ENCODE measurements around the gene LDLRAD4. TPM values are rescaled to one million over a fixed set of nuclear protein-coding genes. Genes with fewer than 3 reads are reported as not detected.

The LDLRAD4 gene
- total and polyA plus RNA-seq, 2 donors (not counting 1 experiment from before 2014, with no cell fraction given), result 13.9 to 35.7 TPM

DNA sequence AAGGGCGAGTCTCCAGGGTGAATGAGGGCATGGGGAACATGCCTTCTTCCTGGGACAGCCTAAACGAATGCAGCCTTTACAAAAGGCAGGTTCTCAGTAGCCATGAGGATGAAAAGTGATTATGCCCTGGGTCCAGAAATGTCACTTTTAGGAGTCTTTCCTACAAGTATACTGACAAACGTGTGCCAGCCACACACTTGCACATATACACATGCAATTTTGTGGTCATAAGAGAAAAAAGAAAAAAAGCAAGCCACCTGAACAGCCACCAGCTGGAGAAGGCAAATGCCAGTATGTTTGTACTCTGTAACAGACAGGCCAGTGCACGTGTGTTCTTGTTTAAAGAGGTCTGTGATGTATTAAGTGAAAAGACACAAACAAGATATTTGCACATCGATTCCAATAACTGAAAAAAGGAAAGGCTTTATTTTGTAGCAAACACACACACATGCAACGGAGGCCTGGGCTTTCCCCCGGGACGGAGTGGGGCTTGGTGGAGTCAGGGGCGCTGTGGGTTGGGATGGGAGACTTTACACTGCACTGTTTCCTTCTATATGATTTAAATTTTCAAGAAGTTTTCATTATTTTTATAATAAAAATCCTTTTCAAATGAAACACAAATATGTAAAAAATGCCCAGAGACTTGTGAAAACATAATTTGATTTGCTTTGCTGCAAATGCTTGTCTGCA, 399.4 kb downstream of the LDLRAD4 start:
- ChIA-PET CTCF (interaction anchor here (6.7 to 10.7 kb wide), 2 partner anchors 12 to 57 kb away, joined by 42 to 195 read pairs; no protein-coding TSS in a partner anchor), POLR2A (interaction anchor here (1.4 kb wide), 1 partner anchor 60 kb away, joined by 3 read pairs; no protein-coding TSS in a partner anchor)
- Histone ChIP-seq H4K20me1 (ENCODE audit: control insufficient read depth, insufficient read depth, low read length, poor library complexity, severe bottlenecking) (no peaks in the 10 kb centered on the region), H3K27ac (ENCODE audit: low read length in 2 of 2) (no peak overlapping the region), H3K79me2 (ENCODE audit: control insufficient read depth, insufficient read depth, low read length) (peaks cover 73% of the 10 kb centered on the region), H2AFZ (ENCODE audit: insufficient read depth, low read depth, low read length, poor library complexity, severe bottlenecking) (no peak overlapping the region), H3K4me3 (ENCODE audit: control extremely low read depth in 1 of 5, extremely low read depth in 1 of 5, insufficient read depth in 1 of 5, low read depth in 2 of 5, low read length in 4 of 5) (no peak overlapping the region), H3K9me3 (ENCODE audit: control extremely low read depth in 1 of 3, control insufficient read depth in 2 of 3, insufficient read depth in 1 of 3, low read length in 2 of 3) (no peaks in the 10 kb centered on the region), H3K4me2 (replicated peaks; ENCODE audit: low read depth, low read length, poor library complexity, severe bottlenecking) (no peak overlapping the region), H3K36me3 (replicated peaks in 1 of 2; ENCODE audit: control extremely low read depth in 1 of 2, control insufficient read depth in 1 of 2, extremely low read depth in 1 of 2, insufficient read depth in 2 of 2, low read length in 1 of 2) (peaks cover 0 to 3% of the 10 kb centered on the region in 2 experiments), H3K9ac (ENCODE audit: low read length) (no peak overlapping the region), H3K27me3 (replicated peaks in 1 of 4; ENCODE audit: control extremely low read depth in 1 of 4, control insufficient read depth in 3 of 4, insufficient read depth in 4 of 4, low read length in 3 of 4) (no peaks in the 10 kb centered on the region), H3K4me1 (ENCODE audit: control insufficient read depth in 2 of 2, insufficient read depth in 2 of 2, low read length in 2 of 2) (peaks cover 36 to 60% of the 10 kb centered on the region in 2 donors)
- WGBS (ENCODE audit: insufficient coverage), result 50% methylated on average over 1 of the region's 9 CpGs
- intact Hi-C loops (cut with micrococcal nuclease), result loop anchor here (10.0 kb wide), 1 partner anchor 733 kb away; the partner anchor contains the start of gene PTPN2
- peak overlapping the region; percentile 2 for H3K4me3 Mint-ChIP-seq
- TF ChIP-seq EZH2 (IDR thresholded peaks at IDR 0.05; ENCODE audit: borderline replicate concordance, insufficient read depth, low read depth, low read length, poor library complexity, severe bottlenecking), result no peak
- TF ChIP-seq, protein P1, sequence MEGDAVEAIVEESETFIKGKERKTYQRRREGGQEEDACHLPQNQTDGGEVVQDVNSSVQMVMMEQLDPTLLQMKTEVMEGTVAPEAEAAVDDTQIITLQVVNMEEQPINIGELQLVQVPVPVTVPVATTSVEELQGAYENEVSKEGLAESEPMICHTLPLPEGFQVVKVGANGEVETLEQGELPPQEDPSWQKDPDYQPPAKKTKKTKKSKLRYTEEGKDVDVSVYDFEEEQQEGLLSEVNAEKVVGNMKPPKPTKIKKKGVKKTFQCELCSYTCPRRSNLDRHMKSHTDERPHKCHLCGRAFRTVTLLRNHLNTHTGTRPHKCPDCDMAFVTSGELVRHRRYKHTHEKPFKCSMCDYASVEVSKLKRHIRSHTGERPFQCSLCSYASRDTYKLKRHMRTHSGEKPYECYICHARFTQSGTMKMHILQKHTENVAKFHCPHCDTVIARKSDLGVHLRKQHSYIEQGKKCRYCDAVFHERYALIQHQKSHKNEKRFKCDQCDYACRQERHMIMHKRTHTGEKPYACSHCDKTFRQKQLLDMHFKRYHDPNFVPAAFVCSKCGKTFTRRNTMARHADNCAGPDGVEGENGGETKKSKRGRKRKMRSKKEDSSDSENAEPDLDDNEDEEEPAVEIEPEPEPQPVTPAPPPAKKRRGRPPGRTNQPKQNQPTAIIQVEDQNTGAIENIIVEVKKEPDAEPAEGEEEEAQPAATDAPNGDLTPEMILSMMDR (IDR thresholded peaks at IDR 0.05), result no peak
- no peaks in the 10 kb centered on the region for H3K9me3 Mint-ChIP-seq (ENCODE audit: insufficient read depth)
- no peak for ATAC-seq (ENCODE audit: low read depth)
- H3K4me1 Mint-ChIP-seq, result peaks cover 60% of the 10 kb centered on the region
- H3K27ac Mint-ChIP-seq, result no peak overlapping the region
- peak; percentile 7 for DNase-seq
- no peaks in the 10 kb centered on the region for H3K27me3 Mint-ChIP-seq

DNA sequence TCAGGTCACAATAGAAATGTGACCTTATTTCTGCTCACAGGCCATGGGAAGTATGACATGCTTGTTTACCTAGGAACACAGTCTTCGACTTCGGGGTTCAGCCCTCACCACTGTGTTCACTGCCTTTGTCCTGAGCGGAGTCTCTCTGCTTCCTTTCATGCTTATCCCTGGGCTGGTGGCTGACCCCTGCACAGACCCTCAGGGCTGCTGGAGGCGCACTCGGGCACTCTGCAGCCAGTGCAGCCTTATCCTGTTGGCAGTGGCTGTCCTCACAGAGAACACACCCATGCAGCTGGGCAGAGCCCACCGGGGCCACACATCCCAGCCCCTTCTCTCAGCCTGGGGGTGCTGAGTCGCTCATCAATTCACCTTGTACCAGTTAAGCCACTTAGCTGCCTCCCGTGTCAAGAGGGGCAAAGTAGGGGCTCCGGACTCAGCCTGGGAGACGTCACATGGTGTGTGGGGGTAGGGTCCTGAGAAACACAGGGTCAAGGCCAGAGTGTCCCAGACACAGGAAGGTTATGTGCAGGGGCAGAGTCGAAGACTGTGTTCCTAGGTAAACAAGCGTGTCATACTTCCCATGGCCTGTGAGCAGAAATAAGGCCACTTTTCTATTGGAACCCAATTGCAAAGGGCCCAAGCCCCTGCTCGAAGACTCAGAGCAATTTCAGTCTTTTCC, 400.3 kb downstream of the LDLRAD4 start:
- peaks cover 51% of the 10 kb centered on the region for H3K4me1 Mint-ChIP-seq
- no peaks in the 10 kb centered on the region for H3K9me3 Mint-ChIP-seq (ENCODE audit: insufficient read depth)
- Histone ChIP-seq H3K79me2 (ENCODE audit: control insufficient read depth, insufficient read depth, low read length) (peaks cover 80% of the 10 kb centered on the region), H3K9ac (ENCODE audit: low read length) (no peak overlapping the region), H3K27me3 (replicated peaks in 1 of 4; ENCODE audit: control extremely low read depth in 1 of 4, control insufficient read depth in 3 of 4, insufficient read depth in 4 of 4, low read length in 3 of 4) (no peaks in the 10 kb centered on the region), H3K27ac (ENCODE audit: low read length in 2 of 2) (no peak overlapping the region), H4K20me1 (ENCODE audit: control insufficient read depth, insufficient read depth, low read length, poor library complexity, severe bottlenecking) (no peaks in the 10 kb centered on the region), H3K4me3 (ENCODE audit: control extremely low read depth in 1 of 5, extremely low read depth in 1 of 5, insufficient read depth in 1 of 5, low read depth in 2 of 5, low read length in 4 of 5) (no peak overlapping the region), H3K36me3 (replicated peaks in 1 of 2; ENCODE audit: control extremely low read depth in 1 of 2, control insufficient read depth in 1 of 2, extremely low read depth in 1 of 2, insufficient read depth in 2 of 2, low read length in 1 of 2) (peaks cover 0 to 3% of the 10 kb centered on the region in 2 experiments), H3K9me3 (ENCODE audit: control extremely low read depth in 1 of 3, control insufficient read depth in 2 of 3, insufficient read depth in 1 of 3, low read length in 2 of 3) (no peaks in the 10 kb centered on the region), H3K4me1 (ENCODE audit: control insufficient read depth in 2 of 2, insufficient read depth in 2 of 2, low read length in 2 of 2) (peaks cover 26 to 51% of the 10 kb centered on the region in 2 donors), H2AFZ (ENCODE audit: insufficient read depth, low read depth, low read length, poor library complexity, severe bottlenecking) (no peak overlapping the region), H3K4me2 (replicated peaks; ENCODE audit: low read depth, low read length, poor library complexity, severe bottlenecking) (no peak overlapping the region)
- no peak for DNase-seq
- no peak for TF ChIP-seq EZH2 (IDR thresholded peaks at IDR 0.05; ENCODE audit: borderline replicate concordance, insufficient read depth, low read depth, low read length, poor library complexity, severe bottlenecking)
- TF ChIP-seq, protein P1 (IDR thresholded peaks at IDR 0.05), result no peak
- WGBS (ENCODE audit: insufficient coverage), result 98% methylated on average over 9 of the region's 13 CpGs
- intact Hi-C loops (cut with micrococcal nuclease), result loop anchor here (10.0 kb wide), 1 partner anchor 734 kb away; the partner anchor contains the start of gene PTPN2
- H3K27ac Mint-ChIP-seq, result no peak overlapping the region
- ATAC-seq (ENCODE audit: low read depth), result no peak
- no peaks in the 10 kb centered on the region for H3K27me3 Mint-ChIP-seq
- POLR2A ChIA-PET, result no interaction called here
- CTCF ChIA-PET, result no interaction called here
- H3K4me3 Mint-ChIP-seq, result no peak overlapping the region
